GM21786 (cell line): ENCODE measurements around the gene CACNB4.
"Not testable (repeated sequence)": the region's sequence is repeated elsewhere in the genome, so short reads cannot be mapped to it uniquely, and the experiment has no call there.

Experiments
- ATAC-seq: cut with Tn5 transposase; IDR thresholded peaks from one replicate; pipeline ENCODE4 v1.9.1; 2021; ENCODE audit not compliant: unreplicated experiment

The CACNB4 gene

DNA sequence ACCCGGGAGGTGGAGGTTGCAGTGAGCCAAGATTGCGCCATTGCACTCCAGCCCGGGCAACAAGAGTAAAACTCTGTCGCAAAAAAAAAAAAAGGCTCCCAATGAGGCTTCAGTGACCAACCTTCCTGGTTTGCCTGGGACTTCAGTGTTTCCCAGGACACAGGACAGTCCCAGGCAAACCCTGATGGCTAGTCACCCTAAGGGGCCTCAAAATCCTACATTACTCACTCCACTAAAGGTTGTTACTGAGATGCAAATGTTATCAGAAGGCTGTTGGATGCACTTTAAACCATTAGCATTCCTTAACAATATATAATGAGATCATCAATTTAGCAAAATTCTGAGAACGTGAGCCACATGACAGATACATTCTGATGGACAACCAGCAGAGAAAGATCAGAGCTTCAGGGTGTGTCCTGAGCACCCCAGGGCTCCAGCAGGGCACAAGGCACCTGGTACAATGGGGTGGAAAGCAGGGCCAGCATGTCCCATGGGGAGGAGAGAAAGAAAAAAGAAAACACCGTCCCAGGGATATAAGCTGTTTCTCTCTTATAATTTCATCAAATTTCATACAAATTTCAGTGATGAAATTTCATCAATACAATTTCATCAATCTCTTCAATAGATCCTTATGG is 152.5 kb downstream of the CACNB4 start:
- no peak for ATAC-seq

DNA sequence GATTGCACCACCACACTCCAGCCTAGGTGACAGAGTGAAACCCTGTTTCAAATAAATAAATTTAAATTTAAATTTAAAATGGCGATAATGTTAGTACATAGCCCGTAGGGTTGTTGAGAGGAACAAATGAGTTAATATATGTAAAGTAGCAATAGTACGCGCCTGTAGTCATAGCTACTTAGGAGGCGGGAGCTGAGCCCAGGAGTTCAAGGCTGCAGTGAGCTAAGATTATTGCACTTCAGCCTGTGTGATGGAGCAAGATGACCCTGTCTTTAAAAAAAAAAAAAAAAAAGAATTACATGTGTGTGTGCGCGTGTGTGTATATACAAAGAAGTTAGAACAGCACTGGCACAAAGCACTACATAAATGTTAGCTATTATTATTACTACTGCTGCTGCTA is 153.2 kb downstream of the CACNB4 start:
- no peak for ATAC-seq

DNA sequence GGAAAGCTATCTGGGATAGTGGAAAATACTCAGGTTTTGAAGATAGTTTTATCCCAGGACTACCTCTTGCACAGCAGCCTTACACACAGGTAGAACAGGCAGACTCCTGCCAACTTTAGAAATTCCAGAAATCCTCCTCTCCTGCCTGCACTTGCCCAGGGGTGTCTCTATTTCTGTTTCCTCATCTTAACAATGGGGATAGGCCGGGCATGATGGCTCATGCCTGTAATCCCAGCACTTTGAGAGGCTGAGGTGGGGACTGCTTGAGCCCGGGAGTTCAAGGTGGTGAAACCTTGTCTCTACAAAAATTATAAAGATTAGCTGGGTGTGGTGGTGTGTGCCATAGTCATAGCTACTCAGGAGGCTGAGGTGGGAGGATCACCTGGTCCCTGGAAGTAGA is 153.7 kb downstream of the CACNB4 start:
- ATAC-seq, result no peak

- ATAC-seq, result no peak
These were observed 155.4 kb downstream of the CACNB4 start for GRCh38 chr2:151943461-151943860.

GRCh38 chr2:151942540-151943205 is 156.2 kb downstream of the CACNB4 start:
- not testable (repeated sequence) for ATAC-seq

DNA sequence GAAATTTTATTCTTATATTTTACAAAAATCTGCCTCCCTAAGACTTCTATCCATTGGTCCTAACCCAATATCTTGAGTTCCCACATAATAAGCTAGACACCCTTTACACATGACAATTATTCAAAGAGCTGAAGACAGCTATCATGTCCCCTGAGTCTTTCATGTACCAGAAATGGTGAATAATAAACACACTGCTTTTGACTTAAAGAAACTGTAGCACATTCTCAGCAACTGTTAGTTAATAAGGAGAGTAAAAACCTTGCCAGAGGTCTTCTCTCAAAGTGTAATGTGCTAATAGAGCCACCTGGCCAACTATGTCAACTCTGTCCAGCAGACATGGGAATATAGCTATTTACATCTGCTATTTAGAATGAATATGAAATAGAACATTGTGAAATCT is 160.9 kb downstream of the CACNB4 start:
- no peak for ATAC-seq

GRCh38 chr2:151936626-151937025 is 162.2 kb downstream of the CACNB4 start:
- no peak for ATAC-seq

DNA sequence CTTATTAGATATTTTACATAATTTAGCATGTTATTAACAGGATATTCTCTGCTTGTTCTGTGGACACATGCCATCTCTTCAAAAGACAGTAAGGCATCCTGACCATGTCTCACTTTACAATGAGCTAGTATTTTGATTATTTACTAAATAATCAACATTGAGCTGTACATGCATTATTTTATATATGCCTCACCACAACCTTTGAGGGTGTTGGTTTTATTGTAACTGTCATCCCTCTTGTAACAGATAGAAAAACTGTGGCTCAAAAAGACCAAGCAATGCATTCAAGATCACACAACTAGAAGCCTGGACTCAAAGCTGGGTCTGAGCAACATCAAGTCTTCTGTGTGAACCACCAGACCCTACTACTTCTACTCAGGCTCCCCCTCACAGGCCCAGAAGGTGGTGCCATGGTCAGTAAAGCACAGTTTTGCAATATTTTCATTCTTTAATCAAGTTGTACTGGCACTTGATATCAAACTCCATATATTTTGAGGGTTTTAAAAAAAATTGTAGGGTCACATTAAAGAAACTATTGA is 165.5 kb downstream of the CACNB4 start:
- no peak for ATAC-seq

GRCh38 chr2:151931756-151932155 is 167.1 kb downstream of the CACNB4 start:
- no peak for ATAC-seq

GRCh38 chr2:151931030-151931611 is 167.7 kb downstream of the CACNB4 start:
- no peak for ATAC-seq

- no peak for ATAC-seq
These were observed 168.8 kb downstream of the CACNB4 start for GRCh38 chr2:151930042-151930441.

- ATAC-seq, result no peak
These were observed 170.5 kb downstream of the CACNB4 start for GRCh38 chr2:151928380-151928779.

DNA sequence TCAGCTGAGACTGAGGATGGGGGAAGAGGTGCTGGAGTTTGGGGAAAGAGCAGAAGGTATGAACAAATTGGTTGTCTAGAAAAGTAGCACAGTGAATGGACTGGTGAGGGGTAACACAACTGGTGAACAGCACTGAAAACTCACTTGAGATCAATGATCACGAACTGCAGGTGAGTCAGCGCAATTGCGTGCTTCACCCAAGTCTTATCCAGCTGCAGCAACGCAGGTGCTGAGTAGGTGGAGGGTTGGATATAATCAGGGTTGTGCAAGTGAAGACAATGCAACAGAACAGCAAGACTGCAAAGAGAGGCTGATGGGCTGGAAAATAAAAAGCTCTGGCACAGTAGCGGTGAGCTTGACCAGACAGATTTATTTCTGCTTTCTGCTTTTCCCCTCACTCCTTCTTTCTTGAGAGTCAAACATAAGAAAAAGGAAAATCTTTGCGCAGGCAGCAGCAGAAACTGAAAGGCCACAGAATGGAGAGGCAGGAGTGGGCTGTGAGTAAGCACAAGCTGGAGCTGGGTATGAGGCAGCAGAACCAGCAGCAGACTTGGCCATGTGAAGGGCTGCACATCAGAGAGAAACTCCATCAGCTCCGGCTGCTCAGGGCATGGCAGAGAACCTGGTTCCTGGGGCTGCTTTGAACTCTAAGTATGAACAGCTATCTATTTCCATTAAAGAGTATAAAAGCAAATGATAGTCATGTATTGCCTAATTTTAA is 171.2 kb downstream of the CACNB4 start:
- no peak for ATAC-seq

DNA sequence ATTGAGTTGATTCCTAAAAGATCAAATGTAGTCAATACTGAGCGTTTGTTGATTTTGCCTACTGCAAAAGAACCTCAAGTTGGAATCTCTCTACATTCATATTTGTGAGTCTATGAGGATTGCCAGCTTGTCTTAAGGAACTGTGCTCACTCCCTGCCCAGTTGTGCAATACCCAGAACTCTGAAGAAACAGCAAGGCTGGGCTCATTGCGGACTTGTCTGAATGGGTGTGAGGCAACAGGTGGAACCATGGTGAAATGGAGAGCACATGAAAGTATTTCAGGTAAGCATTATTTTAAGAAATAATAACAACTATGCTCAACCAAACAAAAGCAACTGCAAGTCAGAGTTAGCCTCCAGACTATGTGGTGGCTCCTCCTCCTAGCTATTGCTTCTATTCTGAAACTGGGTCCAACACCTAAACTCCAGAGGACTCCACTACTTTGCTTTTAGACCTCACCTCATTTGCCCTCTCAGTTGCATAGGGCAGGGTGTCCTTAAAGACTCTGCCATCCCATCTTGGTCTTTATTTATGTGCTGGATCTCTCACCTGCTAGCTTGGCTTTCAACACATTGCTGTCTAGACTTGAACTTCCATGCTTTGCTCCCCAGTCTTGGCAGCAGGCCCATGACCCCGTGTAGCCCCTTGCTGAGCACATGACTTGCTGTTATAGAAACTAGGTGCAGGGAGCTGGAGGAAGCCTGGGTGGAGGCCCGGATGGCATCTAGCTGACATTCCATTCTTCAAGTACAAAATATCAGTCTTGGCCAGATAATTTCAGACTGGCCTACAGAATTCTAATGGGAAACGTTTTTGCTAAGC is 175.8 kb downstream of the CACNB4 start:
- no peak for ATAC-seq

DNA sequence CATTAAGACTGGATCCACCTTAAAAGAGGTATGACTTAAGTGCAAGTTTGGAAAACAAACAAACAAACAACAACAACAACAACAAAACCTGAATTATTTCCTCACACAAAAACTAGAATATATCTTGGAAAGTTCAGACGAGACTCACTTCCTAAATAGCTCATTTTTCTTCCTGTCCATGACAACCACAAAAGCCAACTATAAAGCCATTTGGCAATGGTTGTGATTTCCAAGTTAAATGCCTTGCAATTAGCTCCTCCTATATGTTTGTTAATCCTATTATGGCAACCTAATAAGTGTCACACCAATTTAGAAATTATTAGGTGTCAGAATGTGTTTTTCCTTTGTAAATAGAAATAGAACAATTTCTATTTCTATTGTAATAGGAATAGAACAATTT is 179.1 kb downstream of the CACNB4 start:
- no peak for ATAC-seq

- no peak for ATAC-seq
These were observed 180.5 kb downstream of the CACNB4 start for GRCh38 chr2:151918308-151918707.

GRCh38 chr2:151916632-151917031 is 182.2 kb downstream of the CACNB4 start:
- no peak for ATAC-seq

GRCh38 chr2:151915629-151916025 is 183.2 kb downstream of the CACNB4 start:
- ATAC-seq, result not testable (repeated sequence)

DNA sequence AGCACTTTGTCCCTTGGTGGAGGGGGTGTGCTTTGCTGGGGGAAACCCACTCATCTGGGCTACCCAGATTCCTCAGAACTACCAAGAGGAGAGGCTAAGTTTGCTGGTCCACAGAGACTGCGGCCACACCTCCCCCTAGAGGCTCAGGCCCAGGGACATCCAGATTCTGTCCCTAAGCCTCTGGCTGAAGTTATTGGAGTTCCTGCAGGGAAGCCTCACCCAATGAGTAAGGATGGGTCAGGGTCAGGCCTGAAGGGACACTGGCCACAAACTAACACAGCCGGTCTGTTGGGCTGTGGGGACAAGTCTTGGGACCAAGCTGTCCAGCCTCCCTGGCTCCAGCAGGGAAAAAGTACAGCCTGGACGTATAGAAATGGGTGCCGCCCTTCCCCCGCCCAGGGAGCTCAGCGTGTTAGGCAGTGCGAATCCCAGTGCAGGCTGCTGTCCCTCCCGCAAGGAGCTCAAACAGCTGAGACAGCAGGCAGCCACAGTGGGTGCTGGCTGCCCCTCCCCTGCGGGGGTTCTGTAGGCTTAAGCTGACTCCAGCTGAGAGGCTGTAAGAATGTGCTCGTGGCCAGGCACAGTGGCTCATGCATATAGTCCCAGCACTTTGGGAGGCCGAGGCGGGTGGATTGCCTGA is 183.7 kb downstream of the CACNB4 start:
- ATAC-seq, result no peak

DNA sequence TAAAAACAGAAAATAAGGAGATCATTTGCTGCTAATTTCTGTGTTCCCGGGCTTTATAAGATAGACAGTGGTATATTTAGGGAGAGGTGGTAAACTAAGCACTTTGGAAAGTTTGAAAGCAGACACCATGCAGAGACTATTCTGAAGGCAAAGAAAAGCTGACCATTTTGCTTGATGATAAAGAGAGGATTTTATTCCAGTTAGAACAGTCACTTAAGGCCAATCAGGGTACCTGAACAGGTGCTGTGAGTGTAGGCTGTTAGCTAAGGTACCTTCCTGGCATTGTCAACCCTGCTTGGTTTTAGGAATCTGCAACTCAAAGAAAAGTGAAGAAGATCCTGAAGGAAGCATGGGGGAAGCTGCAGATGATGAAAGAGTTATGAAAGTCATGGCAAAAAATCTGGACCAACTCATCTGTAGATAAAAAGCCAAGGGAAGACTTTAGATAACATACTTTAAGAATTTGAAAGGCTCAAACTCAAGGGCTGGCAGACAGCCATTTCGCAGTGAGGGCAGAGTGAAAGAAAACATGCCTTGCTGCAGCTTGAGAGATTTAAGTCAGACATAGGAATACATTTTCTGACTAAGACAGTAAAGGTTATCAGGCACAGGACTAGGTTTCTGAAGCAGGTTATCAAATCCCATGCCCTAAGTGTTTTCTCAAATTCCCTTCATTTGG is 190.5 kb downstream of the CACNB4 start:
- no peak for ATAC-seq
